ENCODE measurements around the gene SUMO4.

DNA sequence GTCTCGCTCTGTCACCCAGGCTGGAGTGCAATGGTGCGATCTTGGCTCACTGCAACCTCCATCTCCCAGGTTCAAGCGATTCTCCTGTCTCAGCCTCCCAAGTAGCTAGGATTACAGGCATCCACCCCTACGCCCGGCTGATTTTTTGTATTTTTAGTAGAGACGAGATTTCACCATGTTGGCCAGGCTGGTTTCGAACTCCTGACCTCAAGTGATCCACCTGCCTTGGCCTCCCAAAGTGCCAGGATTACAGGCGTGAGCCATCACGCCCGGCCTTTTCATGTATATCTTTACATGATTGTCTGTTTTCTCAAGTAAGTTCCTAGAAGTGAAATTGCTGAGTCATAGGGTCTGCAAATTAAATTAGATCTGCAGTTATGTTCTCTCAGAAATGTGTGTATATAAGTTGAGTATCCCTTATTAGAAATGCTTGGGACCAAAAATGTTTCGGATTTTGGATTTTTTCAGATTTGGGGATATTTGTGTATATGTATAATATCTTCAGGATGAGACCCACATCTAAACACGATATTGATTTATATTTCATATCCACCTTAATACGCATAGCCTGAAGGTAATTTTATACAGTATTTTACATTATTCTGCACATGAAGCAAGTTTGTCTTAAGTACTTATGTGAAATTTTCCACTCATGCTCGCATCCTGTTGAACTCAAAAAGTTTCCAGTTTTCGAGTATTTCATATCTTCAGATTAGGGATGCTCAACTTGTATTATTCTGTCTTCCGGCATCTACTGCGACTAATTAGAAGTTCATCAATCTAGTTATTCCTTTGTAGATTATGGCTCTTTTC is 42.1 kb upstream of the SUMO4 start:
- TF ChIP-seq GATA2 (CRISPR knock-in tag; IDR thresholded peaks at IDR 0.05) (no peak), RAD21 (IDR thresholded peaks at IDR 0.05; ENCODE audit: low read length) (no peak), POLR2AphosphoS5 (IDR thresholded peaks at IDR 0.05; ENCODE audit: low read depth, low read length) (no peak), RFX5 (IDR thresholded peaks at IDR 0.05; ENCODE audit: low read length) (no peak), RXRA (IDR thresholded peaks at IDR 0.05; ENCODE audit: borderline replicate concordance, low read depth) (no peak)
- TF ChIP-seq, protein P1, sequence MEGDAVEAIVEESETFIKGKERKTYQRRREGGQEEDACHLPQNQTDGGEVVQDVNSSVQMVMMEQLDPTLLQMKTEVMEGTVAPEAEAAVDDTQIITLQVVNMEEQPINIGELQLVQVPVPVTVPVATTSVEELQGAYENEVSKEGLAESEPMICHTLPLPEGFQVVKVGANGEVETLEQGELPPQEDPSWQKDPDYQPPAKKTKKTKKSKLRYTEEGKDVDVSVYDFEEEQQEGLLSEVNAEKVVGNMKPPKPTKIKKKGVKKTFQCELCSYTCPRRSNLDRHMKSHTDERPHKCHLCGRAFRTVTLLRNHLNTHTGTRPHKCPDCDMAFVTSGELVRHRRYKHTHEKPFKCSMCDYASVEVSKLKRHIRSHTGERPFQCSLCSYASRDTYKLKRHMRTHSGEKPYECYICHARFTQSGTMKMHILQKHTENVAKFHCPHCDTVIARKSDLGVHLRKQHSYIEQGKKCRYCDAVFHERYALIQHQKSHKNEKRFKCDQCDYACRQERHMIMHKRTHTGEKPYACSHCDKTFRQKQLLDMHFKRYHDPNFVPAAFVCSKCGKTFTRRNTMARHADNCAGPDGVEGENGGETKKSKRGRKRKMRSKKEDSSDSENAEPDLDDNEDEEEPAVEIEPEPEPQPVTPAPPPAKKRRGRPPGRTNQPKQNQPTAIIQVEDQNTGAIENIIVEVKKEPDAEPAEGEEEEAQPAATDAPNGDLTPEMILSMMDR (IDR thresholded peaks at IDR 0.05), result no peak
